Keratinocyte (primary cell): Measurements from ENCODE around the gene AK9. TPM values are rescaled to one million over a fixed set of nuclear protein-coding genes. Genes with fewer than 3 reads are reported as not detected.
"Not testable (repeated sequence)": the region's sequence is repeated elsewhere in the genome, so short reads cannot be mapped to it uniquely, and the experiment has no call there.

Source experiments
- DNase-seq: peaks from one replicate; pipeline ENCODE4 v3.0.0-alpha.2; 2011; ENCODE audit warnings: low read depth, missing footprints, low spot score
- FAIRE-seq: peaks from 2 replicates; lab custom pipeline; 2011; peaks lifted over from hg19 to GRCh38; lab: Jason Lieb, UNC
- H2AFZ ChIP-seq: 2 replicates; pipeline ENCODE4 v1.6.0; 2012; ENCODE audit warnings: low read length, control low read depth, inconsistent platforms; ENCODE audit not compliant: control insufficient read depth
- H3K27ac ChIP-seq: 2 replicates; pipeline ENCODE4 v1.5.1; 2011; ENCODE audit warnings: low read length; ENCODE audit not compliant: control insufficient read depth, insufficient read depth
- H3K27me3 ChIP-seq: 3 replicates; pipeline ENCODE4 v1.6.0; 2011; ENCODE audit warnings: low read length; ENCODE audit not compliant: control insufficient read depth, insufficient read depth; ENCODE audit errors: extremely low read depth
- H3K36me3 ChIP-seq, 2 experiments: 2 replicates in 1 of 2; 3 replicates in 1 of 2; pipeline ENCODE4 v1.5.1; 2011; ENCODE audit warnings: low read length in 2 of 2, mild to moderate bottlenecking in 1 of 2; ENCODE audit not compliant: control insufficient read depth in 2 of 2, insufficient read depth in 2 of 2; ENCODE audit errors: extremely low read depth in 1 of 2
- H3K4me1 ChIP-seq: 3 replicates; pipeline ENCODE4 v1.5.1; 2011; ENCODE audit warnings: low read length; ENCODE audit not compliant: control insufficient read depth, insufficient read depth; ENCODE audit errors: extremely low read depth
- H3K4me2 ChIP-seq: 3 replicates; pipeline ENCODE4 v1.6.0; 2011; ENCODE audit warnings: low read depth, low read length; ENCODE audit not compliant: control insufficient read depth, insufficient read depth; ENCODE audit errors: extremely low read depth
- H3K4me3 ChIP-seq, 3 experiments: fragments of 200-600 bp in 1 of 3; sonication (generic) in 1 of 3; 2 replicates in 2 of 3; 3 replicates in 1 of 3; pipeline ENCODE4 v1.5.1; 2011 to 2016; ENCODE audit warnings: low read length in 3 of 3, mild to moderate bottlenecking in 3 of 3, control low read depth in 2 of 3, inconsistent platforms in 1 of 3, low read depth in 1 of 3, mixed read lengths in 1 of 3, mixed run types in 1 of 3, moderate library complexity in 1 of 3; ENCODE audit not compliant: control insufficient read depth in 2 of 3, insufficient read depth in 2 of 3; ENCODE audit errors: extremely low read depth in 1 of 3
- H3K79me2 ChIP-seq: 2 replicates; pipeline ENCODE4 v1.6.0; 2012; ENCODE audit warnings: low read length; ENCODE audit not compliant: control insufficient read depth, insufficient read depth
- H3K9ac ChIP-seq: 3 replicates; pipeline ENCODE4 v1.6.0; 2011; ENCODE audit warnings: low read length; ENCODE audit not compliant: control insufficient read depth, insufficient read depth; ENCODE audit errors: extremely low read depth
- H3K9me1 ChIP-seq: 3 replicates; pipeline ENCODE4 v1.6.0; 2011; ENCODE audit warnings: low read length; ENCODE audit not compliant: control insufficient read depth, insufficient read depth; ENCODE audit errors: extremely low read depth
- H3K9me3 ChIP-seq: 2 replicates; pipeline ENCODE4 v1.5.1; 2012; ENCODE audit warnings: low read depth, low read length; ENCODE audit not compliant: control insufficient read depth
- H4K20me1 ChIP-seq: 3 replicates; pipeline ENCODE4 v1.6.0; 2011; ENCODE audit warnings: low read length; ENCODE audit not compliant: control insufficient read depth, insufficient read depth; ENCODE audit errors: extremely low read depth
- EZH2 ChIP-seq: IDR thresholded peaks from one replicate; pipeline ENCODE4 v1.6.1; 2012; ENCODE audit warnings: inconsistent platforms, mild to moderate bottlenecking, low read length, moderate library complexity
- dilution Hi-C: fragments of 300-500 bp; cut with MboI; formaldehyde crosslinking; loops from one replicate; pipeline ENCODE4 v1.7.0; 2020; ENCODE audit warnings: low sequenced_read_pairs; ENCODE audit not compliant: extremely low pct_ligation_motif_present
- polyA plus RNA-seq, 5 experiments: library from polyadenylated mRNA; depleted of rRNA in 3 of 5; stranded (reverse) in 3 of 5; stranded (forward) in 1 of 5; unstranded in 1 of 5; fragments of >200 nt; gene quantifications; 1 replicate in 1 of 5; 2 replicates in 3 of 5; 3 replicates in 1 of 5; pipeline versions ENCODE4 v1.2.1 to v1.2.3, GENCODE V29; 2011 to 2012; ENCODE audit warnings: missing spikeins in 2 of 5, low read depth in 1 of 5, low replicate concordance in 1 of 5
- TF ChIP-seq, protein P1 (sequence below), 3 experiments: IDR thresholded peaks in 1 of 3; conservative IDR thresholded peaks in 1 of 3; optimal IDR thresholded peaks in 1 of 3; 2 replicates in 2 of 3; 3 replicates in 1 of 3; pipeline versions ENCODE3 to v1.5.1; 2011; ENCODE audit warnings: low read length in 3 of 3, mild to moderate bottlenecking in 3 of 3, moderate library complexity in 2 of 3, control low read depth in 1 of 3, inconsistent platforms in 1 of 3; ENCODE audit not compliant: insufficient read depth in 2 of 3; ENCODE audit errors: extremely low read depth in 1 of 3

Gene AK9
- polyA plus RNA-seq, 1 donor (not counting 4 experiments of a cell fraction or from before 2014, with no cell fraction given) = 1.8 TPM

DNA sequence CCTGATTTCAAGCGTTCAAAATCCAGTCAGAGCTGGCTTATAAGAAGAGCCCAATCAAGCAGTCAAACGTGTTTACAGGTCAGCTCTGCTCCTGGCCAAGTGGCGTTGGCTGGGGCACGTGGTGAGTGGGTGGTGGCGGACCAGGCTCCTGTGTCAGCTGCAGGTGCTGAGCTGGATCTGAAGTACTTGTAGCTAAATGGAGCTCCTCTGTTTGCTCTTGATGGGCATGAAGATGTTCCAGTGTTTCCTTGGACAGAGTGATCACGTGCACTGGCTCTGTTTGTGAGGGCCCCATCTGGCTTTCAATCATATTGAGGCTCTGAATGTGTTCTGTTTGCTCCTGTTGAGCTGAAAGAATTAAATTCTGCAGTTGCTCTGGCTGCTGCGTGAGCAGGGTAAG, 225.2 kb downstream of the AK9 start:
- Histone ChIP-seq H3K4me2 (no peak overlapping the region), H3K9me1 (no peaks in the 10 kb centered on the region), H3K9ac (no peak overlapping the region), H3K9me3 (no peaks in the 10 kb centered on the region), H2AFZ (no peak overlapping the region), H3K4me1 (peaks cover 8% of the 10 kb centered on the region), H3K79me2 (no peaks in the 10 kb centered on the region), H3K4me3 (no peak overlapping the region), H3K27ac (no peak overlapping the region), H4K20me1 (no peaks in the 10 kb centered on the region), H3K27me3 (no peaks in the 10 kb centered on the region), H3K36me3 (peaks cover 18% of the 10 kb centered on the region in 2 experiments)
- no peak for TF ChIP-seq EZH2
- TF ChIP-seq, protein P1, sequence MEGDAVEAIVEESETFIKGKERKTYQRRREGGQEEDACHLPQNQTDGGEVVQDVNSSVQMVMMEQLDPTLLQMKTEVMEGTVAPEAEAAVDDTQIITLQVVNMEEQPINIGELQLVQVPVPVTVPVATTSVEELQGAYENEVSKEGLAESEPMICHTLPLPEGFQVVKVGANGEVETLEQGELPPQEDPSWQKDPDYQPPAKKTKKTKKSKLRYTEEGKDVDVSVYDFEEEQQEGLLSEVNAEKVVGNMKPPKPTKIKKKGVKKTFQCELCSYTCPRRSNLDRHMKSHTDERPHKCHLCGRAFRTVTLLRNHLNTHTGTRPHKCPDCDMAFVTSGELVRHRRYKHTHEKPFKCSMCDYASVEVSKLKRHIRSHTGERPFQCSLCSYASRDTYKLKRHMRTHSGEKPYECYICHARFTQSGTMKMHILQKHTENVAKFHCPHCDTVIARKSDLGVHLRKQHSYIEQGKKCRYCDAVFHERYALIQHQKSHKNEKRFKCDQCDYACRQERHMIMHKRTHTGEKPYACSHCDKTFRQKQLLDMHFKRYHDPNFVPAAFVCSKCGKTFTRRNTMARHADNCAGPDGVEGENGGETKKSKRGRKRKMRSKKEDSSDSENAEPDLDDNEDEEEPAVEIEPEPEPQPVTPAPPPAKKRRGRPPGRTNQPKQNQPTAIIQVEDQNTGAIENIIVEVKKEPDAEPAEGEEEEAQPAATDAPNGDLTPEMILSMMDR (optimal IDR thresholded peaks at IDR 0.05 in 1 of 3, IDR thresholded peaks at IDR 0.05 in 1 of 3, conservative IDR thresholded peaks at IDR 0.05 in 1 of 3; ENCODE audit: extremely low read depth in 1 of 3, insufficient read depth in 2 of 3, low read length in 3 of 3) = no peak
- dilution Hi-C loops = no loop called here
- FAIRE-seq (no peak), DNase-seq (no peak)

DNA sequence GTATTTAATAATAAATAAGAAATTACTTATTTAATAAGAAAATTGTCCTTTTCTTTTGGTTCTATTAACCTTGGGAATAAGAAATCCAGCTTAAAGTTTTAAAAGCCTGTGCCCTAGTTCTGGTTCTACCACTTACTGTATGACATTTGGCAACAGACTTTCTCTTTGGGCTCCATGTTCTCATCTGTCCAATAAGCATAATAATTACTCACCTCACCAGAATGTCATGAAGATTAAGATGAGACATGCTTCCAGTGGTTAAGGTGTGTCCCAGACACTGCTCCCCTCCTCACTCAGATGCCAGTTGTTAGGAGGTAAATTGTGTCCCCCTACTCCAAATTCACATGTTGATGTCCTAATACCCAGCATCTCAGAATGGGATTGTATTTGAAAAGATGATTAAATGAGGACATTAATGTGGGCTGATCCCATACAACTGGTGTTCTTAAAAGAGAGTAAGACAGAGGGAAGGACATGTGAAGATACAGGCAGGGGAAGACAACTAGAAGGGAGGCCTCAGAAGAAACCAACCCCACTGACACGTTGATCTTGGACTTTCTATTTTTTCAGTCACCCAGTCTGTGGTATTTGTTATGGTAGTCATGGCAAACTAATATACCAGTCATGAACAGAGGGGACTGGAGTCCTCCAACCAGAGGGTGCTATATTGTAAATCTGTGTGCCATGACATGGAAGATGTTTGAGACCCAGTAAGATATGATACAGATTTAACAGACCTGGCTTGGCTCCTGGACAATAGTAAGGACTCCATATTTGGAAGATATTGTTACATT, 229.1 kb downstream of the AK9 start:
- no peak overlapping the region for H3K9ac ChIP-seq
- H3K27me3 ChIP-seq = no peaks in the 10 kb centered on the region
- no peaks in the 10 kb centered on the region for H3K79me2 ChIP-seq
- FAIRE-seq (peak; percentile 81), DNase-seq (no peak)
- H3K9me3 ChIP-seq = no peaks in the 10 kb centered on the region
- no peaks in the 10 kb centered on the region for H4K20me1 ChIP-seq
- H3K36me3 ChIP-seq = peaks cover 4 to 10% of the 10 kb centered on the region in 2 experiments
- H3K4me3 ChIP-seq = no peak overlapping the region
- TF ChIP-seq, protein P1 (optimal IDR thresholded peaks at IDR 0.05 in 1 of 3, IDR thresholded peaks at IDR 0.05 in 1 of 3, conservative IDR thresholded peaks at IDR 0.05 in 1 of 3; ENCODE audit: extremely low read depth in 1 of 3, insufficient read depth in 2 of 3, low read length in 3 of 3) = no peak
- no peak for TF ChIP-seq EZH2
- no peaks in the 10 kb centered on the region for H3K9me1 ChIP-seq
- H3K4me2 ChIP-seq = peak overlapping the region; percentile 4
- dilution Hi-C loops = no loop called here
- peaks cover 16% of the 10 kb centered on the region for H3K4me1 ChIP-seq
- peak overlapping the region; percentile 54 for H3K27ac ChIP-seq
- H2AFZ ChIP-seq = no peak overlapping the region

DNA sequence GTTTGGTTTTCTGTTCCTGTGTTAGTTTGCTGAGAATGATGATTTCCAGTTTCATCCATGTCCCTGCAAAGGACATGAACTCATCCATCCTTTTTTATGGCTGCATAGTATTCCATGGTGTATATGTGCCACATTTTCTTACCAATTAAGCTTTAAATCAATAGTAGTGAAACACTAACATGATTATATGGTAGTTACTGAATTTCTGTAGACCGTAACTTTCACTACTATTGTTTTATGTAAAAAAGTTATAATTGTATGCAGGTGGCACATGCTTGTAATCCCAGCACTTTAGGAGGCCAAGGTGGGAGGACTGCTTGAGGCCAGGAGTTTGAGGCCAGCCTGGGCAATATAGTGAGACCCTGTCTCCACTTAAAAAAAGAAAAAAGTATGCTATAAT, 229.8 kb downstream of the AK9 start:
- H3K27ac ChIP-seq = peak overlapping the region; percentile 32
- H3K9me1 ChIP-seq, H3K27me3 ChIP-seq, H3K36me3 ChIP-seq, H3K9me3 ChIP-seq, dilution Hi-C loops, FAIRE-seq, H3K4me2 ChIP-seq, H3K79me2 ChIP-seq, DNase-seq, H2AFZ ChIP-seq, H3K4me3 ChIP-seq, H4K20me1 ChIP-seq, H3K9ac ChIP-seq: not testable (repeated sequence)
- H3K4me1 ChIP-seq = peaks cover 23% of the 10 kb centered on the region
